Activated CD8-positive, alpha-beta memory T cell treated with anti-CD3 and anti-CD28 coated beads, Interleukin-2, amount 50 U/mL, for 24 hours (primary cell): ENCODE results near the gene ALDH3B1.

Source experiments
- DNase-seq: peaks from one replicate; pipeline ENCODE4 v3.0.0-alpha.2; 2020; ENCODE audit errors: extremely low read depth

Gene ALDH3B1

DNA sequence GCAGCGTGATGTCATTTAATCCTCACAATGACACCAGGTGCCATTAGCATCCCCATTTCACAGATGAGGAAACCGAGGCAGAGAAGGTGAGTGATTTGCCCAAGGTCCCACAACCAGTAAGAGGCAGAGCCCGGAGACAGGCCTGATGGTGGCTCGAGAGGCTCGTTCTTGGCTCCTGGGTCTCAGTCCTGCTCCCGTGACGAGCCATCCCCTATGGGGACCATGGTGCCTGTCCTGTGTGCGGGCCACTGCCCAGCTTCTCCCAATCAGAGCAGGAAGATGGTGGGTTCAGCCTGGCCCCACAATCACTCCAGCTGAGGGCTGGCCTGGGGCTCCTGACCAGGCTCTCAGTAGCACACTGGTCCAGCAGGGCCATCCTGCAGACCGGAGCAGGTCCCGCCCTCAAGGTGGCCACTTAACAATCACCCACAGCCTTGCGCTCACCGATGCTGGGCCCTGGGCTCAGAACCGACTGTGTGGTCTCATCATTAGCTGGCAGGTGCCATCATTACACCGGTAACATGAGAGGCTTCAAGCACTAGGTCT lies 3.6 kb downstream of the ALDH3B1 start:
- DNase-seq: no peak

DNA sequence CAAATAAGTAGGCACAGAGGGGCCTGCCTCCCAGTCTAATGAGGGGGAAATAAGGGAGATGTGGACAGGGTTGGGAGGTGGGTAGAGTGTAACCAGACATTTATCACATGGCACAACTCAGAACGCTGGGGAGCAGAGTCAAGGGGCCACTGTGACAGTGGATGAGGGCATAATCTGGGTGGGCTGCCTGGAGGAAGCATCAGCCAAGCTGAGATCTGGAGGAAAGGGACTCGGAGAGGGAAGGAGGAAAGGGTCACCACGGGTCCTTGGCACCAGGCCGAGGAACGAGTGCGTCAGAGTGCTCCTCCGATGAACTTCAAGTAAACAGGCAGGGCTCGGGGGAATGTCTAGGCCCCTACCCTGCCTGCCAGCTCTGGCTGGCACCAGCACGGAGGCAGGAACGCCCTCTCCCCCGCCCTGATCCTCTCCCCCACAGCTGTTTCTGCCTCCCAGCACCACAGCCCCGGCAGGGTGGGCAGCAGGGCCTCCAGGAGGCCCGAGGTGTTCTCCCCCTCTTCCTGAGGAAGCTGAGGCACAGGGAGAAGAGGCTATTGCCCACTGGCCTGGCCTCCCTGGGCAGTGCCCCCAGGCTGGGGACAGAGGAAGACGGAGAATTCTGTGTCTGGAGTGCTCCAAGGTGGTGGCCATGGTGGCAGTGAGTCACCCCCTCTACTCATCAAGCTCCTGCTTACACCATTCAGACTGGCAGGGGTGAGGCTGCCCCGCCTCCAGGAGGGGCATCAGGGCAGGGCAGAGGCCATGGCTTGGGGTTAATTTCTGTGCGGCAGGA lies 4.2 kb downstream of the ALDH3B1 start:
- DNase-seq: no peak

DNA sequence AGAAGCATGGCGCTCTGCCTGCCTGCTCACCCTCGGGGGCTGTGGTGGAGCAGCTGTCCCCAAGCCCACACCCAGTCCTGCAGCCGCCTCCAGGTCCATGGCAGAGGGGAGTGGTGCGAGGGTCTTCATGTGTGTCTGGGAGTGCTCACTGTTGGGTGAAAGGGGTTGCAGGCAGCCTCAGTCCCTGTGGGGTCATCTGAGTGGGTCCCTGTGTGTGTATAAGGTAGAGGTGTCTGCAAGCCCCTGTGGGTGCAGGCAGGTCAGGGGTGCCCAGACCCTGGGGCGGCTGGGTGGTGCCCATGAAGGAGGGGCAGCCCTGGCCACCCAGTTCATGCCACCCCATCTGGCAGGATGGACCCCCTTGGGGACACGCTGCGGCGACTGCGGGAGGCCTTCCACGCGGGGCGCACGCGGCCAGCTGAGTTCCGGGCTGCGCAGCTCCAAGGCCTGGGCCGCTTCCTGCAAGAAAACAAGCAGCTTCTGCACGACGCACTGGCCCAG lies 4.9 kb downstream of the ALDH3B1 start:
- no peak for DNase-seq

DNA sequence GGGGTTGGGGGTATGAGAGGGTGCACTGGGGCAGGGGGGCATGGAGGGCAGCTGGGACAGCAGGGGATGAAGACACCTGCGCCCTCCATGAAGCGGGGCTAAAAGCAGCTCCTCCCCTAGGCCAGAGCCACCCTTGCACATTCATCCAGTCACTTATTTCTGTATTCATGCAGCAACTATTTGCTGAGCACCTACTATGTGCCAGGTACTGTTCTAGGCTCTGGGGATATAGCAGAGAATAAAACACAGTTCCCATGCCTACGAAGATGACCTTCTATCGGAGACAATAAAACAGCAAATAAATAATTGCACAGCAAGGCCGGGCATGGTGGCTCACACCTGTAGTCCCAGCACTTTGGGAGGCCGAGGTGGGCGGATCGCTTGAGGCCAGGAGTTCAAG lies 5.3 kb downstream of the ALDH3B1 start:
- DNase-seq: no peak

DNA sequence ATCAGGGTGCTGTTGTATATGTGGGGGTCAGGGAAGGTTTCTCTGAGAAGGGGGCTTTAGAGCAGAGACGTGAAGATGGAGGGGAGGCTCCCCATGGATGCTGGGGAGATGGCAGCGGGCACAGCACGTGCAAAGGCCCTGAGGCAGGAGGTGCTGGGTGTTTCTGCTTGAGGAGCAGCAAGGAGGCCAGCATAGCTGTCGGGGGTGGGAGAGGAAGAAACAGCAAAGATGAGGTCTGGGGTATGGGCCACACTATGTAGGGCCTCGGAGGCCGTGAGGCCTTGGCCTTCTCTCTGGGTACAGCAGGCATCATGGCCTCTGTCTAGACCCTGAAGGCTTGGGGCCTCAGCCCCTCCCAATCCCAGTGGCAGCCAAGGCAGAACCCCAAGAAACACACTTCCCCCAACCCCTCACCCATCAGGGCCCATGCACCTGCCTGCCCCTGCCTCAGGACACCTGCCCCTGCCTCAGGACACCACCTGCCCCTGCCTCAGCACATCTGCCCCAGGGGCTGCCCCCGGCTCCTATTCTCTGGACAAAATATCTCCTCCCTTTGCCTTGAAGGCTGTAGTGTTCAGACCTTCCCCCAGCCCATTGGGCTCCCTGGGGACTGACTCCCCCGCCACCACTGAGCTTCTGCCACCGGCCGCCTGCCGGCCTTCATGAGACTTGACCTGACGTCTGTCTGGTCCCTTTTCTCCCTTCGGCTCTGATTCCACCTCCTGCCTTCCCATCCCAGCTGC lies 6.2 kb downstream of the ALDH3B1 start:
- DNase-seq: no peak

DNA sequence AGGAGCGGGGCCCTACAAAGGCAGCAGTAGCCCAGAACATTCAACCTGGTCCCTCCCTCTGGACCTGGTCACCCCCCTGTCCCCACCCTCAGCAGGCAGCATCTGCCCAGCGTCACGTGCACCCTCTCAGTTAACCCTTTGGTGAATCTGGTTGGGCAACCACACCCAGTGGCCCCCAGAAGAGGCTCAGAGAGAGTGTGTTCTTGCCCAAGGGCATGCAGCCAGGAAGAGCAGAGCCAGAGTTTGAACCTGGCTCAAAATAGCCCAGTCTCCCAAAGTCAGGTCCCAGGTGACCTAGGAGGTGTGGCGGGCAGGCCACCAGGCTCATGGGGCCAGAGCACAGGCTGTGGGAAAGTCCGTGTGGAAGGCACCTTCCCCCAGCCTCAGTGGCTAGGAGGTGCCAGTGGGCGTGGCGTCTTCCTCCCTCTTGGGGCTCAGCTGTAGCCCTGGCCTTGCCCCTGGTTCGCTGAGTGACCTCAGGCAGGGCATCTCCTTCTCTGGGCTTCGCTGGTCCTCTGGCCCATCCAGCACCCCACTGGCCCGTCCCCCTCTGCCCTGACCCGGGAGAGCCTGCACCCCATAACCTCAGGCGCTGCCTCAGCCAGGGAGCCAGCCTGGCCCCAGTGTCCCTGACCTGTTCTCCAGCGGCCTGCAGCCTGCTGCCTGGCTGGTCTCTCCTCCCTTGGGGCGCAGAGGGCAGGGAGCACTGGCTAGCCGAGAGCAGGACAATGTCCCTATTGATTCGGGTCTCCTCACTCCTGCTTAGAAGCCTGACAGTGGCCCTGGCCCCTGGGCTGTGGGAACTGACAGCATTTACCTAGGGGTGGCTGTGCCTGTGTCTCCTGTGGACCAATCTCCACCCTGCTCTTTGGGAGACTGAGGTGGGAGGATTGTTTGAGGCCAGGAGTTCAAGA lies 7.0 kb downstream of the ALDH3B1 start:
- DNase-seq: no peak

DNA sequence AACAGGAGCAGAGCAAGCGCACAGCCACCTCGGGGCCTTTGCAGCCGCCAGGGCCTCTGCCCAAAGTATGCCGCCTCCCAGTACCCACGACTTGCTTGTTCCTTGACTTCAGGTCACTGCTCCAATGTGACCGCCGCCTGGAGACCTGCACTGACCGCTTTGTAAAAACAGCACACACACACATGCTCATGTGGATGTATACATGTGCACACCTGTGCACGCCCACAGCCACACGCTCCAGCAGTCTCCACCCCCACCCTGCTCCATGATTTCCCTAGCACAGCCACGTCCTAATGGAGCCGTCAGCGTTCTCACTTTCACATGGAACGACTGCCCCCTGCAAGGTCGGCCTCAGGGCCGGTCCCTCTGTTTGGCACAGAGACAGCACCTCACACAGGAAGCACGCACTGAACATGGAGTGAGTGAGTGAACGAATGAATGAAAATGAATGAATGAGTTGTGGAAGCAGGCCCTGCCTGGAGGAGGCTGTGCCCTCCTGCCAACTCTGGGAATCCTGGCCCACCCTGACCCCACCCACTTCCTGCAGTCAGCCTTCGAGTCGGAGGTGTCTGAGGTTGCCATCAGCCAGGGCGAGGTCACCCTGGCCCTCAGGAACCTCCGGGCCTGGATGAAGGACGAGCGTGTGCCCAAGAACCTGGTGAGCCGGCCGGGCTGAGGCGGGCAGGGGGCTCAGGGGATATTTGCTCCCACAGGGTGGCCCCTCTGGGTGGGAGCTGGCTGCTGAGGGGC lies 8.0 kb downstream of the ALDH3B1 start:
- no peak for DNase-seq

DNA sequence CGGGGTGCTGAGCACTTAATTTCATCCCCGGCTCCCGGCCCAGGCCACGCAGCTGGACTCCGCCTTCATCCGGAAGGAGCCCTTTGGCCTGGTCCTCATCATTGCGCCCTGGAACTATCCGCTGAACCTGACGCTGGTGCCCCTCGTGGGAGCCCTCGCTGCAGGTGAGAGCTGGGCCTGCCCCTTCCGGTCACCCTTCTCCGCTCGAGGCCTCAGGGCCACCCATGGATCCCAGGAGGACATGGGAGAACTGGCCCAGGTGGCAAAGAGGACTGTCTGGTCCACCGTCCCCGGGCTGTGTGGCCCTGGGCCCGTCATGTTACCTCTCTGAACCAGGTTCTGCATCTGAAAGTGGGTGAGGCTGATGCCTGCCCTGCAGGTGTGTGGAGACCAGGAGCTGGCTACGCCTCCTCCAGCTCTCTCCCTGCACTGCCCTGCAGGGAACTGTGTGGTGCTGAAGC lies 8.6 kb downstream of the ALDH3B1 start:
- no peak for DNase-seq

DNA sequence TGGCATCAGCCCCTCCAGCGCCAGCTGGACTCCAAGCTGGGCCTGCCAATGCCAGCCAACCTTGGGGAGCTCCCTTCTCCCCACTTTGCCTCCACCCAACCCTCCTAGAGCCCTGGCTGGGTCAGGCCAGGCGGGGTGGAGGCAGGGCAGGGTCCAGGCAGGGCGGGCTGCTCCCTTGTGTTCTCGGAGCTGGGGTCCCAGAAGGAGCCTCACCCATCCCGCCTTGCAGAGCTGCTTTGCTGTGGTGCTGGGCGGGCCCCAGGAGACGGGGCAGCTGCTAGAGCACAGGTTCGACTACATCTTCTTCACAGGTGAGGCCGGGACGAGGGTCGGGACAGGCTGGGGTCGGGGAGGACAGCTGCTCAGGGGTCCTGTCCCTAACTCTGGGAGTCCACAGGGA lies 9.4 kb downstream of the ALDH3B1 start:
- no peak for DNase-seq

DNA sequence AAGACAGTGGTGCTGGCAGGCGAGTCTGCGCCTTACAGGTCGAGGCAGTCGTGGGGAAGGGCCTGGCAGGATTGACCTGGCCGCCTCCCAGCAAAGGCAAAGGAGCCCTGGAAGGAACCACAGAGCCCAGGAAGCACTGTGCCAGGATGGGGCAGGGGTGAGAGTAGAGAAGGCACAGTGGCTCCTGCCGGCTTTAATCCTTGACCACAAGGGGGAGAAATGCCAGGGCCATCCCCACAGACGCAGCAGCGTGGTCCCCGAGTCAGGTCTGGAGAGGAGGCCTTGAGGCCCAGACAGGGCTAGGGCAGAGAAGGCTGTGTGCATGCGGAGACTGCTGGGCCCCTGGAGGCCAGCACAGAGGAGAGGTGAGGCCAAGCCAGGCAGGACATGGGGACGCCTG lies 10.4 kb downstream of the ALDH3B1 start:
- no peak for DNase-seq

DNA sequence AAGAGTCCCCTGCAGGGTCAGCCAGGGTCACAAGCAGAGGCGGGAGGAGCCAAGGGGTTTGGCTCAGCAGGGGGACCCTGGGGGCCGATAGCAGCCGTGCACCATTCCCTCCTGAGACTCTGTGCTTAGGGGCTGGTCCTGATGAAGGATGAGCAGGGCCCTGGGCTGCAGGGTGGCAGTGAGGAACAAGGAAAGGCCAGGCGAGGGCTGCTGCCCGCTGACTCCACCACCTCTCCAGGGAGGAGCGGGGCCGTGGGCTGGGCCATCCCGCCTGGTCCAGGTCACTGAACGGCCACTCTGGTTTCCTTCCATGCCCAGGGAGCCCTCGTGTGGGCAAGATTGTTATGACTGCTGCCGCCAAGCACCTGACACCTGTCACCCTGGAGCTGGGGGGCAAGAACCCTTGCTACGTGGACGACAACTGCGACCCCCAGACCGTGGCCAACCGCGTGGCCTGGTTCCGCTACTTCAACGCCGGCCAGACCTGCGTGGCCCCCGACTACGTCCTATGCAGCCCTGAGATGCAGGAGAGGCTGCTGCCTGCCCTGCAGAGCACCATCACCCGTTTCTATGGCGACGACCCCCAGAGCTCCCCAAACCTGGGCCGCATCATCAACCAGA lies 11.2 kb downstream of the ALDH3B1 start:
- no peak for DNase-seq

DNA sequence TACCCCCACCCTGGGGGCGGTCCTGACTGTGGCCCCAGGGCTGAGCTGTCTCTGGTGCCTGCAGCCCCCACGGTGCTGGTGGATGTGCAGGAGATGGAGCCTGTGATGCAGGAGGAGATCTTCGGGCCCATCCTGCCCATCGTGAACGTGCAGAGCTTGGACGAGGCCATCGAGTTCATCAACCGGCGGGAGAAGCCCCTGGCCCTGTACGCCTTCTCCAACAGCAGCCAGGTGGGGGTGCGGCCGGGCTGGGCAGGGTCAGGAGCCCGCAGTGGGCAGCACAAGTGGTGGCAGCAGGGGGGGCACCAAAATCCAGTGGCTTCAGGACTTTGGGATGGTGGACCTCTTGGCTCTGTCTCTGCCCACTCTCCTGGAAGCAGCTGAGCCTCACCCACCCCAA lies 12.4 kb downstream of the ALDH3B1 start:
- DNase-seq: no peak

DNA sequence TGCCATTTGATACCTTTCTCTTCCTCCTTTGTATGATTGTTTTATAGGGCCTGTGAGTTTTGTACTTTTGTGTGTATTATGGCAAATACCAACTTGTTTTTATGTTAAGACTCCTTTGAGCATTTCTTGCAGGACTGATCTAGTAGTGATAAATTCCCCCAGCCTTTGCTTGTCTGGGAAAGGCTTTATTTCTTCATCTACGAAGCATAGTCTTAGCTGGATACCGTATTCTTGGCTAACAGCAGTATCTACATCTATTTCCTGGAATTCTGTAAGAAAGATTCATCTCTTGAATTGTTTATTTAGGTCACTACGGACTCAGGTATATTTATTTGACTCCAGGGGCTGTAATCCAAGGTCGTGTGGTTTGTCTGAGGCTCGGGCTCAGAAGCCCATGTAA lies 14.4 kb downstream of the ALDH3B1 start:
- DNase-seq: no peak

DNA sequence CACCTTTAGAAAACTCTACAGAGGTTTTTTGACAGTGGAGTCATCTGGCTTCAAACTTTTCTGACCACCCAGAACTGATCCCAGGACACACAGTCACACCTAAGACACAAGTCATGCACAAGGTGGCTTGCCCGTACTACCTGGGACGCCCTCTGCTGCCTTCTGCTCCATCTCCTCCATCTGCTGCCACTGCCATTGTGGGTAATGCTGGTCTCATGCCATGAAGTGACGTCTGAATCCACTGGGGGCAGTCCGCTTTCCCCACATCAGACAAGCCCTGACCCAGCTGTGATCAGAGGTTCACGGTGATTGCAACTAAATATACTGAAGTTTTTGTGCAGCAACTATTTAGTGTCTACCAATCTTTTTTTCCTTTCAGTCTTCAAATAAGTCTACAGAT lies 14.9 kb downstream of the ALDH3B1 start:
- DNase-seq: no peak

DNA sequence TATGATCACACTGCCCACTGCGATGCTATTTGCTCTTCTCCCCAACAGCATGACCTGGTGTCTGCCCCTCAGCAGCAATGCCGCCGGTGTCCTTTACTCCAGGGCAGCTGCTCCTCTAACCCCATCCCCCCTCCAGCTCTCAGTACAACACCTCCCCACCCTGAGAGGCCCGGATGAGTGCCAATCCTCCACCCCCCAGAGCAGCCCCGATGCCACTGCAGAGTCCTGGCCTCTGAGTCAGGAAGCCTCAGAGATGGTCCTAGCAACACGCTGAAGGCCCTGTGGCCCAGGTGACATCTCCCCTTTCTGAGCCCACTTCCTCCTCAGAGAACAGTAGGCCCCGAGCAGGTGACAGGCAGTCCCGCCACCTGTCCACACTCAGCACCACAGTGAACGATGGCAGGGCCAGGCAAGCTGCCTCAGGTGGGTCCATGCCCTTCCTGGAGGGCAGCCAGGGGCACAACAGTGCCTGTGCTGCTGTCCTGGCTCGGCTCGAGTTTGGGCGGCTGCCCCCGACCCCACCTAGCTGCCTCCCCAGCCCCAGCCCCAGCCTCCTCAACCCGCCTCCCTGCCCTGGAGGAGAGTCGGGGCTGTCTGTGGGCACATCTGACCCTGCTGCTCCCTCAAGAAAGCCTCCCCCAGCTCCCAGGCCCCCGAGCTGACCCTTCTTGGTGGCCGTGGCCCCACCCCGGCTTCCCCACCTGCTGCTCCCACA lies 16.4 kb downstream of the ALDH3B1 start:
- DNase-seq: no peak

DNA sequence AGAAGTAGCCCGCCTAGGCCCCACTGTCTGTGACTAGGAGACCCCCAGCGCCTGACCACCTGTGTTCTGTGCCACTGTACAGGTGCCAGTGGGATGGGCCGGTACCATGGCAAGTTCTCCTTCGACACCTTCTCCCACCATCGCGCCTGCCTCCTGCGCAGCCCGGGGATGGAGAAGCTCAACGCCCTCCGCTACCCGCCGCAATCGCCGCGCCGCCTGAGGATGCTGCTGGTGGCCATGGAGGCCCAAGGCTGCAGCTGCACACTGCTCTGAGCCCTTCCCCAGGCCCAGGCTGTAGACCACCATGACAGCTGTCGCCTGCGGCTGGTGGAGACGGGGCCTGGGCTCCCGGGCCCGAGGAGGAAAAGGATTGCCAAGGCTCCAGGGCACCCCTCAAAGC lies 17.5 kb downstream of the ALDH3B1 start:
- DNase-seq: no peak

DNA sequence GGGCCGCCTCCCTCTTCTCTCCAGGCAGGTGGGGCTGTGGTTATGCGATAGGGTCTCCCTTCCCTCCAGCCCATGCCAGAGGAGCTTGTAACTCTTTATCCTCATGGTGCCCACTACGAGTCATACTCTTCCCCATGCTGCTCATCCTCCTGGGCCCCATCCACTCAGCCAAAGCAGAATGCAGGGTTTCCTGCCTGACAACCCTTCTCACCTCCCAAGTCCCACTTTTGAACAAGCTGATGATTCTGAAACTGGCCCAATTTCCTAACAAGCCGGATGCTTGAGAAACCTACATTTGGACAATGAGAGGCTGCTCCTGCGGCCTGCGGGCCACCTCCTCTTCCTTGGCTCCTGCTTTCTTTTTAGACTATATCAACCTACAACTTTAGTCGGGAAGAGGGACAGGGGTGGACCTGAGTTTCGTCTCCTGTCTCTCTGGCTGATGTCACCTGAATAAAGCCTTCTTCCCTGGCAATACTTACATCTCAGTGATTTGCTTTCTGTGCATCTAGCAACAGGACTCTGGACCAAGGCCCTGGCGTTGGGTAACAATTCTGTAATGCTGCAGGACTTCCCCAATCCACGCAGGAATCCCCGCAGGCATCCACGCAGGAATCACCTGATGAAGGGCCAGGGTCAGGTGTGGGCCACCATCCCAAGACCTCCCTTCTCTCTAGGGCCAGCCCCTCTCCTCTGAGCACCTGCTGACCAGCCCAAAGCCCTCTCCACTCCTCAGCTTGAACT lies 18.8 kb downstream of the ALDH3B1 start:
- DNase-seq: no peak

DNA sequence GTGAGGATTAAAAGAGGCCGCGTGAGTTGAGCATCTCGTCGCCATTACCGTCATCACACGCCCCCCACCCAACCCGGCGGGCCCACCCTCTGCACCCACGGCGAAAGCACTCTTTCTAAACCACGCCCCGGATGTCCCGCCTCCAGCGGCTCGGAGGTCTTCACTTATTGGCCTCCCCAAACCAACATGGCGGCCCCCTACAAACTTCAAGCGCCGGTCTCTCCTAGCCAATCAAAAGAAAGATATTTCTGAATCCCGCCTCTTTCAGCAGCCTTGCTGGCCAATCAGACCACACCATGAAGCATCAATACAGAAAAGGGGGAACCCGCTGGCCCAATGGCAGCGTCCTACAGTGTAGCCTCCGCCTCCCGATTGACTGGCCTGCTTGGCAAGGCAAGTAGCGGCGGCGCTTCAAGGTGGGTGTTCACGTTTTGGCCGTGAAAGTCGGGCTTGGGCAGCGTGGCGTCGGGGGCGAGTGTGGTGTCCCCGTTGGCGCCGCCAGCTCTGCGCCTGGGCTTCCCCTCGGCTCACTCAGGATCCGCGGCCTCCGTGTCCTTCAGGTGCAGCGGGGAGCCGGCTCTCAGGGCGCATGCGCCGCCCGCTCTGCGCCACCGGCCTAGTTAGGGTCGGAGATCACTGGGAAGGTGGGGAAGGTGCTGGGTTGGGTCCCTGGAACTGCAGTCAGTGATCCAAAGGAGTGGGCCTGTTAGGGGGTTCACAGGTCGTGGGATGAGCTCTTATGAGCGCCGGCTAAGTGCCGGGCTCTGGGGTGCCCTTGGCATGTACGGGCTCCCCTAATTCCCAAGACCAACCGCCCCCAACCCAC lies 20.4 kb downstream of the ALDH3B1 start, which contains the start of gene NDUFS8:
Gene NDUFS8 (plus strand): TSS at position 364 of the 826 bp plus-strand sequence. CDS start 1,471 bp downstream, outside the sequence.
- DNase-seq: peak; percentile 97
